SJCRH30 (cell line): ENCODE results near the gene RNF40. TPM values are rescaled to one million over a fixed set of nuclear protein-coding genes. Genes with fewer than 3 reads are reported as not detected.

Experiments used
- DNase-seq, 2 experiments: peaks; one replicate each; pipeline ENCODE4 v3.0.0-alpha.2; 2015 to 2020
- H3K27ac ChIP-seq: fragments of 250-450 bp; sonication (Bioruptor Pico); 2 replicates; pipeline ENCODE4 v1.5.1; 2020; ENCODE audit warnings: mild to moderate bottlenecking, moderate library complexity
- H3K27me3 ChIP-seq: fragments of 250-450 bp; sonication (Bioruptor Pico); 2 replicates; pipeline ENCODE4 v1.5.1; 2020; ENCODE audit warnings: mild to moderate bottlenecking, moderate library complexity
- H3K36me3 ChIP-seq: fragments of 250-450 bp; sonication (Bioruptor Pico); 2 replicates; pipeline ENCODE4 v1.5.1; 2020; ENCODE audit warnings: mild to moderate bottlenecking, moderate library complexity
- H3K4me1 ChIP-seq: fragments of 250-450 bp; sonication (Bioruptor Pico); 2 replicates; pipeline ENCODE4 v1.5.1; 2020; ENCODE audit warnings: mild to moderate bottlenecking, moderate library complexity
- H3K4me3 ChIP-seq: fragments of 250-450 bp; sonication (Bioruptor Pico); 2 replicates; pipeline ENCODE4 v1.5.1; 2020; ENCODE audit warnings: mild to moderate bottlenecking, moderate library complexity
- H3K9me3 ChIP-seq: fragments of 250-450 bp; sonication (Bioruptor Pico); replicated peaks from 2 replicates; pipeline ENCODE4 v1.5.1; 2020; ENCODE audit warnings: mild to moderate bottlenecking, moderate library complexity
- total RNA-seq: library from RNA; depleted of rRNA; stranded (reverse); fragments of >200 nt; shearing (Covaris generic); gene quantifications from 2 replicates; pipeline ENCODE4 v1.2.3, GENCODE V29; 2014

The RNF40 gene
- total RNA-seq, 1 experiment from 2014 or later: 124 TPM

GRCh38 chr16:30748634-30749445 lies 13.3 kb upstream of the RNF40 start:
- Histone ChIP-seq H3K9me3 (no peaks in the 10 kb centered on the region), H3K4me3 (peak overlapping the region; percentile 80), H3K27me3 (no peaks in the 10 kb centered on the region), H3K36me3 (peaks cover 27% of the 10 kb centered on the region), H3K4me1 (no peaks in the 10 kb centered on the region), H3K27ac (no peak overlapping the region)
- peak; percentile 46 to 48 for DNase-seq

GRCh38 chr16:30750201-30750600 lies 11.9 kb upstream of the RNF40 start:
- Histone ChIP-seq H3K4me3 (no peak overlapping the region), H3K9me3 (no peaks in the 10 kb centered on the region), H3K4me1 (no peaks in the 10 kb centered on the region), H3K36me3 (peaks cover 24% of the 10 kb centered on the region), H3K27me3 (no peaks in the 10 kb centered on the region), H3K27ac (no peak overlapping the region)
- DNase-seq: no peak

GRCh38 chr16:30750876-30751465 lies 11.2 kb upstream of the RNF40 start:
- DNase-seq: no peak
- Histone ChIP-seq H3K27me3 (no peaks in the 10 kb centered on the region), H3K36me3 (peaks cover 31% of the 10 kb centered on the region), H3K27ac (no peak overlapping the region), H3K4me3 (no peak overlapping the region), H3K9me3 (no peaks in the 10 kb centered on the region), H3K4me1 (no peaks in the 10 kb centered on the region)

- no peak overlapping the region for H3K27ac ChIP-seq
- H3K4me3 ChIP-seq: no peak overlapping the region
- DNase-seq: no peak
- no peaks in the 10 kb centered on the region for H3K4me1 ChIP-seq
- peaks cover 33% of the 10 kb centered on the region for H3K36me3 ChIP-seq
- no peaks in the 10 kb centered on the region for H3K27me3 ChIP-seq
- no peaks in the 10 kb centered on the region for H3K9me3 ChIP-seq
These were observed 8.5 kb upstream of the RNF40 start for GRCh38 chr16:30753596-30753995.

- 0 out of 2 replicates have a peak, but pooled peaks cover 2% of the 10 kb centered on the region for H3K4me1 ChIP-seq
- H3K9me3 ChIP-seq: no peaks in the 10 kb centered on the region
- H3K27ac ChIP-seq: no peak overlapping the region
- H3K27me3 ChIP-seq: no peaks in the 10 kb centered on the region
- H3K4me3 ChIP-seq: no peak overlapping the region
- no peak for DNase-seq
- H3K36me3 ChIP-seq: peaks cover 33% of the 10 kb centered on the region
These were observed 6.0 kb upstream of the RNF40 start for GRCh38 chr16:30755955-30756780.

GRCh38 chr16:30756781-30757100 lies 5.4 kb upstream of the RNF40 start:
- Histone ChIP-seq H3K27ac (no peak overlapping the region), H3K36me3 (peaks cover 28% of the 10 kb centered on the region), H3K4me3 (no peak overlapping the region), H3K9me3 (no peaks in the 10 kb centered on the region), H3K4me1 (0 out of 2 replicates have a peak, but pooled peaks cover 2% of the 10 kb centered on the region), H3K27me3 (no peaks in the 10 kb centered on the region)
- no peak for DNase-seq

GRCh38 chr16:30757316-30757715 lies 4.8 kb upstream of the RNF40 start:
- no peaks in the 10 kb centered on the region for H3K27me3 ChIP-seq
- no peaks in the 10 kb centered on the region for H3K9me3 ChIP-seq
- 0 out of 2 replicates have a peak, but pooled peaks cover 2% of the 10 kb centered on the region for H3K4me1 ChIP-seq
- H3K36me3 ChIP-seq: peaks cover 28% of the 10 kb centered on the region
- no peak for DNase-seq
- H3K27ac ChIP-seq: no peak overlapping the region
- no peak overlapping the region for H3K4me3 ChIP-seq

- no peak for DNase-seq
- Histone ChIP-seq H3K4me3 (no peak overlapping the region), H3K36me3 (peaks cover 16% of the 10 kb centered on the region), H3K27me3 (no peaks in the 10 kb centered on the region), H3K9me3 (no peaks in the 10 kb centered on the region), H3K27ac (no peak overlapping the region), H3K4me1 (peaks cover 5% of the 10 kb centered on the region; the same call in 1 of the 2 replicates)
These were observed 3.1 kb upstream of the RNF40 start for GRCh38 chr16:30758988-30759491.

GRCh38 chr16:30760001-30760559 lies 2.0 kb upstream of the RNF40 start:
- DNase-seq: no peak
- no peak overlapping the region for H3K4me3 ChIP-seq
- no peaks in the 10 kb centered on the region for H3K27me3 ChIP-seq
- H3K36me3 ChIP-seq: peaks cover 22% of the 10 kb centered on the region
- peaks cover 5% of the 10 kb centered on the region; the same call in 1 of the 2 replicates for H3K4me1 ChIP-seq
- H3K27ac ChIP-seq: no peak overlapping the region
- no peaks in the 10 kb centered on the region for H3K9me3 ChIP-seq

GRCh38 chr16:30760577-30761426 lies 1.3 kb upstream of the RNF40 start:
- Histone ChIP-seq H3K4me1 (peaks cover 5% of the 10 kb centered on the region; the same call in 1 of the 2 replicates), H3K27ac (peak overlapping the region; percentile 34), H3K27me3 (no peaks in the 10 kb centered on the region), H3K4me3 (peak overlapping the region; percentile 67), H3K36me3 (peaks cover 22% of the 10 kb centered on the region), H3K9me3 (no peaks in the 10 kb centered on the region)
- DNase-seq: no peak

- Histone ChIP-seq H3K4me3 (peak overlapping the region; percentile 67), H3K27me3 (no peaks in the 10 kb centered on the region), H3K36me3 (peaks cover 20% of the 10 kb centered on the region), H3K4me1 (peaks cover 5% of the 10 kb centered on the region; the same call in 1 of the 2 replicates), H3K9me3 (no peaks in the 10 kb centered on the region), H3K27ac (peak overlapping the region; percentile 34)
- peak; percentile 80 to 81 for DNase-seq
These were observed 645 bp upstream of the RNF40 start for GRCh38 chr16:30761427-30761927.

GRCh38 chr16:30762991-30763725 lies 1.0 kb downstream of the RNF40 start:
- peaks cover 5% of the 10 kb centered on the region; the same call in 1 of the 2 replicates for H3K4me1 ChIP-seq
- no peaks in the 10 kb centered on the region for H3K9me3 ChIP-seq
- no peak for DNase-seq
- no peak overlapping the region for H3K27ac ChIP-seq
- H3K4me3 ChIP-seq: peak overlapping the region; percentile 67
- peaks cover 31% of the 10 kb centered on the region for H3K36me3 ChIP-seq
- no peaks in the 10 kb centered on the region for H3K27me3 ChIP-seq

- DNase-seq: no peak
These were observed 2.0 kb downstream of the RNF40 start for GRCh38 chr16:30764086-30764485.

More at GRCh38 chr16:30764086-30764485, 2.0 kb downstream of the RNF40 start:
- no peak overlapping the region for H3K4me3 ChIP-seq
- H3K27me3 ChIP-seq: no peaks in the 10 kb centered on the region
- H3K36me3 ChIP-seq: peaks cover 40% of the 10 kb centered on the region
- H3K9me3 ChIP-seq: no peaks in the 10 kb centered on the region
- H3K27ac ChIP-seq: no peak overlapping the region
- H3K4me1 ChIP-seq: peaks cover 5% of the 10 kb centered on the region; the same call in 1 of the 2 replicates
